Thyroid gland (tissue), 4 donors: ENCODE results near the gene DHH. TPM values are rescaled to one million over a fixed set of nuclear protein-coding genes. Genes with fewer than 3 reads are reported as not detected.
"Not testable (repeated sequence)": the region's sequence is repeated elsewhere in the genome, so short reads cannot be mapped to it uniquely, and the experiment has no call there.

Experiments used
- DNase-seq, 2 donors: peaks; one replicate each; pipeline ENCODE4 v3.0.0-alpha.2; 2019
- H3K27ac ChIP-seq, 3 donors: fragments of 200-600 bp; sonication (generic); 1 replicate in 2 of 3; 2 replicates in 1 of 3; pipeline ENCODE4 v1.5.1; 2016 to 2019; ENCODE audit warnings: mild to moderate bottlenecking in 1 of 3, moderate library complexity in 1 of 3
- H3K27me3 ChIP-seq: fragments of 200-600 bp; sonication (generic); one replicate; pipeline ENCODE4 v1.5.1; 2019
- H3K36me3 ChIP-seq, 2 donors: fragments of 200-600 bp; sonication (generic); one replicate each; pipeline ENCODE4 v1.5.1; 2016 to 2019
- H3K4me1 ChIP-seq, 2 donors: fragments of 200-600 bp; sonication (generic); one replicate each; pipeline ENCODE4 v1.5.1; 2017 to 2019
- H3K4me3 ChIP-seq, 3 donors: fragments of 200-600 bp; sonication (generic); replicated peaks in 1 of 3; 1 replicate in 2 of 3; 2 replicates in 1 of 3; pipeline ENCODE4 v1.5.1; 2016; ENCODE audit warnings: mild to moderate bottlenecking in 1 of 3
- H3K9me3 ChIP-seq: fragments of 200-600 bp; sonication (generic); one replicate; pipeline ENCODE4 v1.5.1; 2017
- POLR2A ChIP-seq, 2 donors: fragments of 450-650 bp; IDR thresholded peaks; one replicate each; pipeline ENCODE4 v1.6.1; 2017; ENCODE audit warnings: antibody characterized with exemption in 2 of 2, mild to moderate bottlenecking in 2 of 2, moderate library complexity in 1 of 2
- WGBS, 2 donors: methylation state at CpG; one replicate each; pipeline ENCODE4 v1.1.5; 2017; 5-methylcytosine and 5-hydroxymethylcytosine counted together
- intact Hi-C: fragments of 100-400 bp; cut with DNase I; formaldehyde crosslinking; loops from one replicate; pipeline ENCODE4 v1.15.1; 2023
- total RNA-seq, 4 donors: library from RNA; depleted of rRNA; stranded (reverse); fragments of >200 nt; gene quantifications; one replicate each; pipeline ENCODE4 v1.2.3, GENCODE V29; 2016
- TF ChIP-seq, protein P1 (sequence below), 6 experiments: fragments of 200-600 bp in 3 of 6; fragments of 450-650 bp in 3 of 6; sonication (generic) in 3 of 6; IDR thresholded peaks; one replicate each; pipeline ENCODE4 v1.5.1; 2016 to 2019; ENCODE audit warnings: antibody characterized with exemption in 6 of 6, mild to moderate bottlenecking in 2 of 6, inconsistent platforms in 1 of 6, moderate library complexity in 1 of 6

DHH gene
- total RNA-seq, 4 donors from 2014 or later: 0.17 to 0.94 (median 0.44) TPM

- WGBS, 2 donors: 88 to 91% methylated on average over 5 of the region's 5 CpGs
- Histone ChIP-seq H3K36me3 (no peaks in the 10 kb centered on the region), H3K4me3 (no peak overlapping the region), H3K9me3 (no peaks in the 10 kb centered on the region), H3K4me1 (peaks cover 4 to 10% of the 10 kb centered on the region in 2 donors), H3K27ac (no peak overlapping the region), H3K27me3 (no peaks in the 10 kb centered on the region)
- intact Hi-C loops: loop anchor here (5.0 kb wide), 1 partner anchor 48 kb away; the partner anchor contains the start of gene LMBR1L
- TF ChIP-seq, protein P1, sequence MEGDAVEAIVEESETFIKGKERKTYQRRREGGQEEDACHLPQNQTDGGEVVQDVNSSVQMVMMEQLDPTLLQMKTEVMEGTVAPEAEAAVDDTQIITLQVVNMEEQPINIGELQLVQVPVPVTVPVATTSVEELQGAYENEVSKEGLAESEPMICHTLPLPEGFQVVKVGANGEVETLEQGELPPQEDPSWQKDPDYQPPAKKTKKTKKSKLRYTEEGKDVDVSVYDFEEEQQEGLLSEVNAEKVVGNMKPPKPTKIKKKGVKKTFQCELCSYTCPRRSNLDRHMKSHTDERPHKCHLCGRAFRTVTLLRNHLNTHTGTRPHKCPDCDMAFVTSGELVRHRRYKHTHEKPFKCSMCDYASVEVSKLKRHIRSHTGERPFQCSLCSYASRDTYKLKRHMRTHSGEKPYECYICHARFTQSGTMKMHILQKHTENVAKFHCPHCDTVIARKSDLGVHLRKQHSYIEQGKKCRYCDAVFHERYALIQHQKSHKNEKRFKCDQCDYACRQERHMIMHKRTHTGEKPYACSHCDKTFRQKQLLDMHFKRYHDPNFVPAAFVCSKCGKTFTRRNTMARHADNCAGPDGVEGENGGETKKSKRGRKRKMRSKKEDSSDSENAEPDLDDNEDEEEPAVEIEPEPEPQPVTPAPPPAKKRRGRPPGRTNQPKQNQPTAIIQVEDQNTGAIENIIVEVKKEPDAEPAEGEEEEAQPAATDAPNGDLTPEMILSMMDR (IDR thresholded peaks at IDR 0.05): no peak
- no peak for TF ChIP-seq POLR2A (IDR thresholded peaks at IDR 0.05)
- no peak for DNase-seq
Measured at GRCh38 chr12:49064767-49065152, 29.8 kb downstream of the DHH start.

DNA sequence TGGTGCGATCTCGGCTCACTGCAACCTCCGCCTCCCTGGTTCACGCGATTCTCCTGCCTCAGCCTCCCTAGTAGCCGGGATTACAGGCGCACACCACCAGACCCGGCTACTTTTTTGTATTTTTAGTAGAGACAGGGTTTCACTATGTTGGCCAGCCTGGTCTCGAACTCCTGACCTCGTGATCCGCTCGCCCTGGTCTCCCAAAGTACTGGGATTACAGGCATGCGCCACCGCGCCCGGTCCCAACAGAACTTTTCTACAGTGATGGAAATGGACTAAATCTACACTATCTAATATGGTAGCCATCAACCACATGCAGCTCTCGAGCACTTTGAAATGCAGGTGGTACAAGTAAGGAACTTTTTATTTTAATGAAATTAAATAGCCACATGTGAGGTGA is 32.7 kb downstream of the DHH start:
- H3K27me3 ChIP-seq, H3K36me3 ChIP-seq, H3K9me3 ChIP-seq, H3K4me3 ChIP-seq, intact Hi-C loops, H3K27ac ChIP-seq, DNase-seq: not testable (repeated sequence)
- peaks cover 23 to 24% of the 10 kb centered on the region in 2 donors for H3K4me1 ChIP-seq
- WGBS, 2 donors: 93 to 94% methylated on average over 17 of the region's 17 CpGs

- intact Hi-C loops: no loop called here
- Histone ChIP-seq H3K4me1 (peaks cover 30 to 31% of the 10 kb centered on the region in 2 donors), H3K36me3 (no peaks in the 10 kb centered on the region), H3K9me3 (no peaks in the 10 kb centered on the region), H3K4me3 (peak overlapping the region; percentile 8 to 94 (median 75)), H3K27ac (peak overlapping the region in 2 of 3 donors; percentile 96 to 97), H3K27me3 (no peaks in the 10 kb centered on the region)
- no peak for TF ChIP-seq POLR2A (IDR thresholded peaks at IDR 0.05)
- TF ChIP-seq, protein P1 (IDR thresholded peaks at IDR 0.05): no peak
- WGBS, 2 donors: 5 to 7% methylated on average over 14 to 16 of the region's 16 CpGs
- DNase-seq: no peak
Measured at GRCh38 chr12:49061157-49061650, 33.4 kb downstream of the DHH start.

DNA sequence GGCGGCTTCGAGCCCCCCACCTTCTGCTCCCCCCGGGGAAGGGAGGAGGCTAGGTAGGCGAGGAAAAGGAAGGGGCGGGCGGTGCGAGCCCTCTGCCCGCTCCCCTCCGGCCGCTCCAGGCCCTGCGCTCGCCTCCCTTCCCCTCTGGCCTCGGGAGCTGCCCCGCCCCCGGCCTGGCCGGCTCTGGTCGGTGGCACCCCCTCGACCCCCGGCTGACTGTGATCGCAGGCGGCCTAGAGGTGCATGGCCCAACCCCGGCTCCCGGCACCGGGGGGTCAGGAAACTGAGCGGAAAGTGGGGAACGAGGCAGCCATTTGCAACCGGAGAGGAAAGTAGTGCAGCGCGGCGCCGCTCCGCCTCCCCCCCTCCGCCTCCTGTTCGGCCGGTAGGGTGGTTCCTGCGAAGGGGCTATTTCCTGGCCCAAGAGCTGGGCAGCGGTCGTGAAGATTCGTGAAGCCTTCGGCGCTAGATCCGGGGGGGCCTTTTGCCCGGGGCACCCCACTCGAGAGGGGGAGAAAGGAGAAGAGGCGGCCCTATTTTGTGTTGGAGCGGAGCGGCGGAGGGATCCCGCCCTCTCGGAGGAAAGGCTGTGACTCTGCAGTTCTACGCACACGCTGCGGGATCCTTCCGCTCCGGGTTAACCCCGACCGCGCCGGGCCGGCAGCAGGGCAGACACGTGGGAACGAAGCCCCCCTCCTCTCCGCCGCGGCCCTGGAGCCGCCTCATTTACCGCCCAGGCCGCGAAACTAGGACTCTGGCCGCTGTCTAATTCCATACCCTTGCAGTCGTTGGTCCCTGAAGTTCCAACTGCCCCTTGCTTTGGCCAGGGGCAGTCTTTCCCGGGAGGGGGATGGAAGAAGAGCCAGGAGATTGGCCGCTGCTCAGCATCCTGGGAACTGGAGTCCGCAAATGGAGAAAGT is 34.1 kb downstream of the DHH start, which contains the start of gene KMT2D:
Gene KMT2D (minus strand): TSS at position 558 of the 920 bp plus-strand sequence. CDS start 5,470 bp downstream, outside the sequence.
- DNase-seq: peak; percentile 90 to 91
- WGBS, 2 donors: 0 to 1% methylated on average over 22 to 24 of the region's 74 CpGs
- H3K27ac ChIP-seq: peak within 1 kb of the TSS; percentile 96 to 99 (median 97)
- H3K4me1 ChIP-seq: peaks cover 35 to 38% of the 10 kb centered on the region in 2 donors
- TF ChIP-seq, protein P1 (IDR thresholded peaks at IDR 0.05): peak in 4 of 6 experiments; percentile 23 to 84 (median 51)
- TF ChIP-seq POLR2A (IDR thresholded peaks at IDR 0.05): peak in 1 of 2 donors; percentile 61
- no peaks in the 10 kb centered on the region for H3K27me3 ChIP-seq
- intact Hi-C loops: no loop called here
- peak within 1 kb of the TSS; percentile 75 to 98 (median 94) for H3K4me3 ChIP-seq
- no peaks in the 10 kb centered on the region for H3K36me3 ChIP-seq
- H3K9me3 ChIP-seq: no peaks in the 10 kb centered on the region

DNA sequence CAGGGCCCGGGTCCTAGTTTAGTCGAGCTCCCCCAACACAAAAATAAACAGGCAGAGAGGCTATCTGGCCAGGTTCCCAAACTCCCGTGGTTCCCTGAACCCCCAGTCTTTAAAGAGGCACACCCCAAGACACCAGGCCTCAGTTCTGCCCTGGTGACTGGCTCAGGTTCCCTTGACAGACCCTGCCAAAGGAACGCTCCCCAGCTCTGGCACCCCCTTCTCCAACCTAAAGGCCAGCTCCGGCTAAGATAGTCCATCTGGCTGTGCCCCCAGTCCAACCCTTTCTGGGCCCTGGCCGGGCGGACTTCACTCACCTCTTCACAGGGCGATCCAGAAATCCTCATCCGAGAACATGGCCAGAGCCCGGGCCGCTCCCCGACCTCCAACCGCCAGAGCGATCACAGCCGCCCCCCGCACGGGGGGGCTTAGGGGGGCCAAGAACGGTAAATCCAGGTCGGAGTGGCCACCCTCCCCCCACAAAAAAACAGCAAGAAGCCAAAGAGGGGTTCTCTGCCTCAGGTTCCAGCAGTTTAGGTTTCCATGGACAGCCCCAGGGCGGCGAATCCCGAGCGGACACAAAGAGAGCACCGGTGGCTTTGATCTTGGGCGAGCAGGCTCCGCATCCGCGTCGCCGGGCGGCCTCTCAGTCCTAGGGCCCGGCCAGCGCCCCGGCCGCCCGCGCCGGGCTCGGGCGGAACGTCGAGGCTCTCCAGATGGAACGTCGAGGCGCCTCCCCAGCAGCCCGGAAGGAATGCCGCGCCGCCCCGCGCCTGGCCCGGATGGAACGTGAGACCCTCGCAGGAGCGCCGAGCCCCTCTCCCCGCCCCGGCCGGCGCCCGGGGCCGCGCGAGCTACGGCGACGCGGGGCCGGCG is 35.1 kb downstream of the DHH start:
- TF ChIP-seq POLR2A (IDR thresholded peaks at IDR 0.05): no peak
- TF ChIP-seq, protein P1 (IDR thresholded peaks at IDR 0.05): no peak
- DNase-seq: peak; percentile 24 to 31
- Histone ChIP-seq H3K27me3 (no peaks in the 10 kb centered on the region), H3K9me3 (no peaks in the 10 kb centered on the region), H3K4me3 (peak overlapping the region; percentile 75 to 98 (median 94)), H3K36me3 (peaks cover under 1 to 4% of the 10 kb centered on the region in 2 donors), H3K4me1 (peaks cover 37 to 42% of the 10 kb centered on the region in 2 donors), H3K27ac (peak overlapping the region; percentile 96 to 99 (median 97))
- intact Hi-C loops: no loop called here
- WGBS, 2 donors: 0% methylated on average over 15 to 29 of the region's 70 CpGs
